SK-N-SH treated with all-trans-retinoic acid at 6 μM for 48 hours (cell line): ENCODE results near the gene MBTD1.

Experiments
- PATZ1 ChIP-seq: fragments of 250-450 bp; sonication (Bioruptor Pico); IDR thresholded peaks from 2 replicates; pipeline ENCODE4 v1.8.0; 2020; ENCODE audit warnings: mild to moderate bottlenecking, moderate library complexity, borderline replicate concordance
- ZFP30 ChIP-seq: fragments of 450-650 bp; formaldehyde crosslinking; IDR thresholded peaks from 2 replicates; pipeline ENCODE4 v1.5.0; 2022; ENCODE audit warnings: mild to moderate bottlenecking, moderate library complexity

DNA sequence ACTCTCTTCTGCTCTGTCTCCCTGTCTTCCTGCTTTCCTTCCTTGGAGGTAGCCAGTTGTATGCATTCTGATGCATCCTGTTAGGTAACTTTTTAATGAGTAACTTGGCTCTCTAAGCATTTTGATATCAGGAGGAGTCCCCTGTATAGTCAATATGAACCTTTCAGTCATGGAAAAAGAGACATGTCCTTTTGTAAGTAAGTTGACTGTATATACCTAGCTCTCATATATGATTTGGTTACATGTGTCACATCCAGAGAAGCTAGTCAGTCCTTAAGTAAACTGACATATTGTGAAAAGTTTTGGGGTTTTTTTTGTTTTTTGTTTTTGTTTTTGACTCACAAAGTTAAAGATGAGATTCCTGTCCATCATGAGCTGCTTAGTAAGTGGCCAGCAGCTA, 19.3 kb upstream of the MBTD1 start:
- no peak for TF ChIP-seq ZFP30
- no peak for TF ChIP-seq PATZ1 (CRISPR knock-in tag)
